ENCODE measurements around the gene MST1. TPM values are rescaled to one million over a fixed set of nuclear protein-coding genes. Genes with fewer than 3 reads are reported as not detected.

MST1 gene
- total and polyA plus RNA-seq, 2 of the 8 experiments (the other 6 are each of a cell fraction or from before 2014, with no cell fraction given) = 6.2 to 9.5 TPM

DNA sequence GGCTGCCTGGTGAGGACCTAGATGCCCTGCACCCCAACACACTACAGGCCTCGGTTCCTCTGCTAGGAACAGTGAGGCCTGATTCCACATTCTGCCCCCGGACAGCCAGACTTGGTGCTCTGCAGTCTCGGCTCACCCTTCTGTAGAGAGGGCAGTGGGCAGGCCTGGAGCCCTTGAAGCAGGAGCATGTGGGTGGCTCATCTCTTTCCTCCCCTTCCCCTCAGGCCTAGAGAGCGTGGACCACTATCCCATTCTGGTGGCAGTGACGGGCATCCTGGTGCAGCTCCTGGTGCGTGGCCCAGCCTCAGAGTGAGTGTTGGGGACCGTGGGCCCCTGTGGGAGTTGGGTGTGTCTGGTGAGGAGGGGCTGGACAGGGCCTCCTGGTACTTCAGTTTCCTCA is 26.9 kb upstream of the MST1 start (continued):
- TF ChIP-seq EGR1 (IDR thresholded peaks at IDR 0.05; ENCODE audit: borderline replicate concordance, low read depth, low read length) (no peak), KDM5A (IDR thresholded peaks at IDR 0.05; ENCODE audit: low read length) (no peak), TAF7 (optimal IDR thresholded peaks at IDR 0.05; ENCODE audit: borderline replicate concordance, low read depth, low read length) (no peak), POU5F1 (IDR thresholded peaks at IDR 0.05; ENCODE audit: low read depth, low read length) (no peak), BACH1 (IDR thresholded peaks at IDR 0.05; ENCODE audit: low read length) (no peak)
